GM23338 (cell line): ENCODE measurements around the gene LONRF2.

ENCODE experiments used
- CTCF ChIP-seq, 2 experiments: fragments of 200-600 bp in 1 of 2; sonication (generic) in 1 of 2; conservative IDR thresholded peaks; 2 replicates each; pipeline versions ENCODE4 v1.5.1 to v1.6.1; 2016 to 2017; ENCODE audit warnings: antibody characterized with exemption in 2 of 2, low read depth in 2 of 2, mild to moderate bottlenecking in 2 of 2, moderate library complexity in 1 of 2
- POLR2AphosphoS5 ChIP-seq: IDR thresholded peaks from 2 replicates; pipeline ENCODE4 v1.6.1; 2016; ENCODE audit warnings: antibody characterized with exemption, low read depth

GRCh38 chr2:100237163-100237562, 85.1 kb downstream of the LONRF2 start:
- TF ChIP-seq POLR2AphosphoS5 (no peak), CTCF (conservative IDR thresholded peaks at IDR 0.05; ENCODE audit: low read depth in 2 of 2) (no peak)
